HFFc6 (cell line): ENCODE results near the gene CFDP1. TPM values are rescaled to one million over a fixed set of nuclear protein-coding genes. Genes with fewer than 3 reads are reported as not detected.
A peak's percentile ranks its signal among the peaks of the same experiment; 100 is the strongest.

Source experiments
- DNase-seq: peaks from one replicate; pipeline ENCODE4 v3.0.0-alpha.2; 2018
- H3K27ac Mint-ChIP-seq: 2 replicates; pipeline ENCODE4 v1.8.0; 2020; ENCODE audit warnings: mild to moderate bottlenecking, mixed read lengths
- H3K27me3 Mint-ChIP-seq: 2 replicates; pipeline ENCODE4 v1.8.0; 2021; ENCODE audit warnings: mild to moderate bottlenecking, moderate library complexity, mixed read lengths; ENCODE audit not compliant: insufficient read depth
- H3K36me3 Mint-ChIP-seq: 2 replicates; pipeline ENCODE4 v1.8.0; 2021; ENCODE audit warnings: low read depth, mixed read lengths
- H3K4me1 Mint-ChIP-seq: 2 replicates; pipeline ENCODE4 v1.8.0; 2020; ENCODE audit warnings: low read depth, mixed read lengths
- H3K4me3 Mint-ChIP-seq: 2 replicates; pipeline ENCODE4 v1.8.0; 2020; ENCODE audit warnings: mild to moderate bottlenecking, moderate library complexity, mixed read lengths
- H3K9me3 Mint-ChIP-seq: 2 replicates; pipeline ENCODE4 v1.8.0; 2020; ENCODE audit warnings: mild to moderate bottlenecking, mixed read lengths
- total RNA-seq, 6 experiments: library from RNA; stranded (reverse); fragmentation: NEBNext Ultra II Directional; extraction: Animal tissue kit (Norgen Biotek cat#: 25700); gene quantifications; 2 replicates in 1 of 6; 3 replicates in 5 of 6; pipeline ENCODE4 v1.2.3, GENCODE V29; 2021
- TF ChIP-seq, protein P1 (sequence below): fragments of 200-600 bp; sonication (generic); IDR thresholded peaks from 2 replicates; pipeline ENCODE4 v1.5.0; 2021; ENCODE audit warnings: antibody characterized with exemption, mild to moderate bottlenecking

CFDP1 gene
- total RNA-seq, 6 experiments from 2014 or later, result 33.0 to 43.1 (median 37.6) TPM

GRCh38 chr16:75329943-75330342 is 103.4 kb downstream of the CFDP1 start:
- Mint-ChIP-seq H3K27ac (no peak overlapping the region), H3K27me3 (no peaks in the 10 kb centered on the region; the same call in 1 of the 2 replicates), H3K36me3 (peaks cover 6% of the 10 kb centered on the region), H3K4me1 (peaks cover 13% of the 10 kb centered on the region), H3K4me3 (no peak overlapping the region), H3K9me3 (no peaks in the 10 kb centered on the region)
- no peak for DNase-seq
- TF ChIP-seq, protein P1, sequence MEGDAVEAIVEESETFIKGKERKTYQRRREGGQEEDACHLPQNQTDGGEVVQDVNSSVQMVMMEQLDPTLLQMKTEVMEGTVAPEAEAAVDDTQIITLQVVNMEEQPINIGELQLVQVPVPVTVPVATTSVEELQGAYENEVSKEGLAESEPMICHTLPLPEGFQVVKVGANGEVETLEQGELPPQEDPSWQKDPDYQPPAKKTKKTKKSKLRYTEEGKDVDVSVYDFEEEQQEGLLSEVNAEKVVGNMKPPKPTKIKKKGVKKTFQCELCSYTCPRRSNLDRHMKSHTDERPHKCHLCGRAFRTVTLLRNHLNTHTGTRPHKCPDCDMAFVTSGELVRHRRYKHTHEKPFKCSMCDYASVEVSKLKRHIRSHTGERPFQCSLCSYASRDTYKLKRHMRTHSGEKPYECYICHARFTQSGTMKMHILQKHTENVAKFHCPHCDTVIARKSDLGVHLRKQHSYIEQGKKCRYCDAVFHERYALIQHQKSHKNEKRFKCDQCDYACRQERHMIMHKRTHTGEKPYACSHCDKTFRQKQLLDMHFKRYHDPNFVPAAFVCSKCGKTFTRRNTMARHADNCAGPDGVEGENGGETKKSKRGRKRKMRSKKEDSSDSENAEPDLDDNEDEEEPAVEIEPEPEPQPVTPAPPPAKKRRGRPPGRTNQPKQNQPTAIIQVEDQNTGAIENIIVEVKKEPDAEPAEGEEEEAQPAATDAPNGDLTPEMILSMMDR, result no peak

DNA sequence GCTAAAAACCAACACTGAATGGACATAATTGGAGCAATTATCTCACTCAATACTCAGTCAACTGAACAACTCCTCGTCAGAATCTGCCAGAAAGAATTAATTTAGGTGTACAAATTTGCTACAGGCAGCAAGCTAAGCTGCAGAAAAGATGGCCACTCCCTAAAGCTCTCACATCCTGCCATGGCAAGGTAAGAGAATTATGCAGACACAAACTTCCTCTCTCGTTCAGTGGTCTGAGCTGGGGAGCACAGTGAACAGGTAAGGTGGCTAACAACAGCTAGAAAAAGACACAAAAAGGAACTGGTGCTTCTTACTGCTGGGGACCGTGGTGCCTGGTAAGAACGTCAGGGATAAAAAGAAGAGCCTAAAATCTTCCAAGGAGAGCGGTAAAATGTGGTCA is 107.0 kb downstream of the CFDP1 start:
- Mint-ChIP-seq H3K4me1 (peaks cover 45% of the 10 kb centered on the region), H3K9me3 (no peaks in the 10 kb centered on the region), H3K4me3 (no peak overlapping the region), H3K27me3 (no peaks in the 10 kb centered on the region; the same call in none of the 2 replicates), H3K27ac (no peak overlapping the region), H3K36me3 (peaks cover 11% of the 10 kb centered on the region)
- TF ChIP-seq, protein P1, result no peak
- no peak for DNase-seq

DNA sequence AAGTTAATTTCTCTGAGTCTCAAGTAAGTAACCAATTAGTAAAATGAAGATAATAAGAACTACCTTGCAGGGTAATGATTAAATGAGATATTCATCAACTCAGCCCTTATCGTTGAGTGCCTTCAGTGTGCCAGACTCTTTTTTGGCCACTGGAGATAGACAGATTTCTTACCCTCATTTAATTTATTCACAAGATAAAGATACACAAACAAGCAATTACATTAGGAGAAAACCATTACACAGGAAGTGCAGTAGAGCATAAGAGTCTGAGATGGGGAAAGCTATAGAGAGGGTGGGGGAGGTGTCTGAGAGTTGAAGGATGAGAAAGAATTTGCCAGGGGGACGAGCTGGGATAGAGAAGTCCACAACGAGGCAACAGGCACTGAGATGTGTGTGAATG is 109.4 kb downstream of the CFDP1 start:
- Mint-ChIP-seq H3K4me1 (peaks cover 69% of the 10 kb centered on the region), H3K27ac (peak overlapping the region; percentile 65), H3K27me3 (no peaks in the 10 kb centered on the region; the same call in none of the 2 replicates), H3K4me3 (no peak overlapping the region), H3K9me3 (no peaks in the 10 kb centered on the region), H3K36me3 (peaks cover 11% of the 10 kb centered on the region)
- no peak for DNase-seq
- TF ChIP-seq, protein P1, result no peak

- no peak for DNase-seq
- Mint-ChIP-seq H3K36me3 (peaks cover 11% of the 10 kb centered on the region), H3K27me3 (no peaks in the 10 kb centered on the region; the same call in none of the 2 replicates), H3K4me3 (no peak overlapping the region), H3K27ac (peak overlapping the region; percentile 65), H3K9me3 (no peaks in the 10 kb centered on the region), H3K4me1 (peaks cover 74% of the 10 kb centered on the region)
- TF ChIP-seq, protein P1, result no peak
Observed at GRCh38 chr16:75323198-75323597, 110.1 kb downstream of the CFDP1 start.

GRCh38 chr16:75322740-75323139 is 110.6 kb downstream of the CFDP1 start:
- Mint-ChIP-seq H3K27ac (peak overlapping the region; percentile 53; the same call in 1 of the 2 replicates), H3K27me3 (no peaks in the 10 kb centered on the region; the same call in none of the 2 replicates), H3K4me1 (peaks cover 74% of the 10 kb centered on the region), H3K36me3 (peaks cover 11% of the 10 kb centered on the region), H3K4me3 (no peak overlapping the region), H3K9me3 (no peaks in the 10 kb centered on the region)
- TF ChIP-seq, protein P1, result no peak
- DNase-seq, result peak; percentile 54
